Activated CD4-positive, alpha-beta T cell treated with anti-CD3 and anti-CD28 coated beads, Interleukin-2, amount 50 U/mL, for 4 hours (primary cell): Measurements from ENCODE around the gene DNAJB5.
A peak's percentile ranks its signal among the peaks of the same experiment; 100 is the strongest.

ENCODE experiments used
- DNase-seq, 2 experiments: peaks; one replicate each; pipeline ENCODE4 v3.0.0-alpha.2; 2020

Gene DNAJB5

DNA sequence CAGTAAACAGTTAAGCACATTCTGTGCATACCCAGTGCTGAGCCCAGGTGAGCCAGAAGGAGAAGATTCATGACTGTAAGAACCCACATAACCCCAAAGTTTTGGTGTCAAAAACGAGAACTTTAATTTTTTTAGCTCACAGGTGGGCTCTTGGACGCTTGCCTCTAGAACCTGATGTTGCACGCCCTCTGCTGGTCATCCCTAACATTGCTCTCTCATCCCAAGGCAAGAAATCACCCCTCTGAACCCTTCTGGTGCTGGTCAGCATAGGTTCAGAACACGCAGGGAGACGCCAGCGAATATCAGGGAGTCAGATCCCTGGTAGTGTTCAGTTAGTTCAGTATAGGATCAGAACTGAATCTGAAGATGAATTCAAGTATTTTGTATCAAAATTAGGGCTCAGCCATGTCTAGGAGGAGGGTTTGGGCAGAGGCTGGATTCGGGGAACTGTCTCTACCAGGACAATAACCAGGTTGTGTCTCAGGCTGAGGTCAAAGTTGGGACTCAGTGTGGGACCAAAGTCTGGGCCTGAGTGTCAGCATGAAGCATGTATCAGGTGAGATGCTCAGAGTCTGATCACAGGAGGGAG, 4.1 kb upstream of the DNAJB5 start:
- peak; percentile 47 for DNase-seq

- DNase-seq, result peak; percentile 71 to 79
These were observed 3.0 kb upstream of the DNAJB5 start for GRCh38 chr9:34986540-34987047.

- no peak for DNase-seq
These were observed 2.2 kb upstream of the DNAJB5 start for GRCh38 chr9:34987160-34987901.

GRCh38 chr9:34988218-34989002, 1.1 kb upstream of the DNAJB5 start:
- peak; percentile 47 to 58 for DNase-seq

GRCh38 chr9:34989946-34990635, 546 bp downstream of the DNAJB5 start:
- DNase-seq, result peak; percentile 34 to 35

DNA sequence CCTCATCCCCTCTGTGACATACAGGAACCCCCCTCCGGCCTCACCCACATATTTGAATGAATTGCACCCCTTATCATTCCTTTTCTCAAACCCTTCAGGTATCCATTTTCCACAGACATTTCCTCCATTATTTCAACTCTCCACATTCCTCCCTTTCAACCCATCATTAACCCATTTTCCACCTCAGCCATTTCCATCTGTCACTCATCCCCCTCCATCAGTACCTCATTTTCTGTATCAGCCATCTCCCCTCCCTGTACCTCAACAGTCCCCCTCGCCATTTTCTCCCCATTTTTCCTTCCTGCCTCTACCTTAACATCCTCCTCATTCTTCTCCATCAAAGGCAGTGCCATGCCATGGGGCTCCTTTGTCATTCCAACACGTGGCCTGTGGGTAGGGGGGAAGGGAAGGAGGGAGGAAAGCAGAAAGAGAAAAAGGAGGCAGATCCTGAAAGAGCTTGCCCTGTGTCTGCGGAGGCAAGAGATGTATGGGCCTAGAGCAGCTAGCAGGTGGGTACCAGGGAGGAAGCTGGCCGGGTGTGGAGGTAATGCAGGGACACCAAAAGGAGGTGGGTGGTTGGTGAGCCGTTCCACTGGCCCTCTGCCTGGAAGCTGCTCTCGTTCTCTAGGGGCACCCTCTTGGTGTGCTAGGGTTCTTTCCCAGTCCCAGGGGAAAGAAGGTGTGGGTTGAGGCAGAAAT, 1.5 kb downstream of the DNAJB5 start:
- no peak for DNase-seq

- DNase-seq, result no peak
These were observed 2.2 kb downstream of the DNAJB5 start for GRCh38 chr9:34991607-34992375.

DNA sequence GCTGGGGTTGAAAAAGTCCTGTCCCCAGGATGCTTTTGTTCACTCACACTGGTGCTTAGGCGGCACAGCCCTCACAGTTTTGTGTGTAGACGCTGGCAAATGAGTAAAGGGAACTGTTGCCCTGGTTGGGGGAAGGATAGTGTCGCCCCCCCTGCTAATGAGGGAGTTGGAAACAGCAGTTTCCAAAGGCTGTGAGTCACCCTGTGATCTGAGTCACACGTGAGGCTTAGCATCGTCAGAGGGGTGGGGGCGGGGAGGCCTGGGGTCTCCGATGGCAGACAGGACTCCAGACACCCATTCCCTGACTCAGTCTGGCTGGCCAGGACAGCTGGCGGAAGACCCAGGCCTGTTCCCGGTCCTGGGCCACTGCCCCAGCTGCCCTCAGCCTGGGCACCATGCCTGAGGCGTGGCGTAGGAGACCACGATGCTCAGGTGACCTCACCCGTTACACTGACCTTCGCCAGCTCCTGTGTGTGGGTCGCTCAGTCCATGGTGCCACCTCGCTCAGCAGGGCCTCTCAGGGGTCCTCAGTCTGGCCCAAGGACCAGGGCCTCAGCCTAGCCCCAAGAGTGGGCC, 2.9 kb downstream of the DNAJB5 start:
- DNase-seq, result peak; percentile 56 to 66

DNA sequence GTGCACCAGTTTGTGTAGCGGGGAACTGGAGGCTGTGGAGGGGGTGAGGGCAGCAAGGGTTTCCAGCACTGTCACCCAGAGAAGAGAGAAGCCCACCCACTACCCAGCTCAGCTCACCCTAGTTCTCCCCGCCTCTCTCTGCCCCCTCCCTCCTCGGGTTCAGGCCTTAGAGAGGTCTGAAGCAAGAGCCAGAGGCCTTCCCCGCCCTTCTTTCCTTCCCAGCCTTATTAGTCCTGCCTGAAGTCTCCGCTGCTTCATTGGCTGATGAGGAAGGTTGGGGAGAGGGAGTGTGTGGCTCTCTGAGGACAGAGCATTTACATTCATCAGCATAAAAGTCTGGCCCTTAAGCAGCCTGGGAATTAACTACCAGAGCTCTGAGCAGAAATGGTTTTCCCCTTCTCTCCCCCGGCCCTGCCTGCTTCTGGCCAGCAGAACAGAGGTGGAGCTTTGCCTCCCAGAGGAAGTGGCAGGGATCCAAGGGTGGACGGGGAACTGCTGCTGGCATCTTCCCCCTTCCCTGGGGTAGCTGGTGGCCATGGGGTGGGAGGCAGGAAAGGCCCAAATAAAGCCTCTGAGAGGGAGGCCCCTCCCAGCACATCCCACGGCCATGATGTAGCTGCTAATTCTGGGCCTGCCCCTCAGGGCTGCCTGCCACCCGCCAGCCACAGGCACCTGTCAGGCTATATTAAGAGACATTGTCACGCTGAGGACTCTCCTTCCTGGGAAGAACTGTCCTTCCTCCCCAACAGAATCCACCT, 4.1 kb downstream of the DNAJB5 start:
- DNase-seq, result no peak

GRCh38 chr9:34994260-34994899, 4.8 kb downstream of the DNAJB5 start:
- no peak for DNase-seq

- no peak for DNase-seq
These were observed 5.5 kb downstream of the DNAJB5 start for GRCh38 chr9:34994900-34995669.

- DNase-seq, result no peak
These were observed 6.1 kb downstream of the DNAJB5 start for GRCh38 chr9:34995670-34996060.

- no peak for DNase-seq
These were observed 6.8 kb downstream of the DNAJB5 start for GRCh38 chr9:34996181-34996904.

- DNase-seq, result no peak
These were observed 7.3 kb downstream of the DNAJB5 start for GRCh38 chr9:34996905-34997279.

DNA sequence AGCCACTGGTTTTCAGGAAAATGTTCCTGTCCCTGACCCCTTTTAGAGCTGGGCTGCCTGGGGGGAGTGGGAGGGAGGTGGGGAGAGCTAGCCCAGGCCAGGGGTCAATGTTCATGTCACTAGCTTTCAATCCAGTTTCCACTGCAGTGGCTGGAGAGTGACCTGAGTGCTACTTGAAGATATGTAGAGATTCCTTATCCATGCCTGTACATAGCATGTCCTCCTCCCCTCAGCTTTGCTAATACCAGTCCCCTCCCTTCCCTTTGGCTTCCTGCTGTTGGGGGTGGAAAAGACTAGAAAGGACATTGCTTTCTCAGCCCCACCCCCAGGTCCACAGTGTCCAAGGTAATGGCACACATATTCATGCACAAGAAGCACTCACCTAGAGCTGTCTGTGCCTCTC, 7.8 kb downstream of the DNAJB5 start:
- no peak for DNase-seq

GRCh38 chr9:34998266-34998665, 8.7 kb downstream of the DNAJB5 start:
- DNase-seq, result no peak

DNA sequence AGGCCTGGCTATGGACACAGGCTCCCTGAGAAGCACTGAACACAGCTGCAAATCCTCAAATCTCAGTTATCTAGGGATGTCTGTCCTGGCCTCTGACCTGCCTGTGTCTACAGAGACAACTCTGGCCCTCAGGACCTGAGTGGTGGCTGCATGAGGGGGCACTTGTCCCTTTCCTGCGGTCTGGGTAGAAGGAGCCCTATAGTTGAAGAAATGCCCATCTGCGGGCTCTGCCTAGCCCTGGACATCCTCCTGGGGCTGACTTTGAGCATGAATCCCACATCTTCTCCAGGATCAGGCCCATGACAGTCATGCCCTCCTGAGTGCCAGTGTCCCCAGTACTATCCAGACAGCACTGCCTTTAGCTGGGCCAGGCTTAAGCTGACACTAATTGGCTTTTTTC, 10.0 kb downstream of the DNAJB5 start:
- no peak for DNase-seq

- no peak for DNase-seq
These were observed 11.2 kb downstream of the DNAJB5 start for GRCh38 chr9:35000535-35001284.
